H1 (cell line): Measurements from ENCODE around the gene TRNAU1AP. TPM values are rescaled to one million over a fixed set of nuclear protein-coding genes. Genes with fewer than 3 reads are reported as not detected.
A peak's percentile ranks its signal among the peaks of the same experiment; 100 is the strongest.

Experiments used
- CTCF ChIA-PET: fragments of 300-600 bp; sonication (Branson Sonifier 250); formaldehyde crosslinking; loops from one replicate; lab custom pipeline; 2021; ENCODE audit not compliant: partially characterized antibody; lab: Charles Lee
- POLR2A ChIA-PET: fragments of 300-600 bp; sonication (Branson Sonifier 250); formaldehyde crosslinking; loops from one replicate; lab custom pipeline; 2021; ENCODE audit warnings: inconsistent platforms; ENCODE audit not compliant: partially characterized antibody; lab: Charles Lee
- DNase-seq, 2 experiments: peaks; one replicate each; pipeline versions ENCODE4 v3.0.0 to v3.0.0-alpha.2; 2010 to 2022; ENCODE audit warnings: low spot score in 2 of 2, low read depth in 1 of 2, mixed read lengths in 1 of 2
- FAIRE-seq: peaks from 2 replicates; lab custom pipeline; 2011; peaks lifted over from hg19 to GRCh38; lab: Jason Lieb, UNC
- H2AFZ ChIP-seq: 2 replicates; pipeline ENCODE4 v1.8.1; 2012; ENCODE audit warnings: low read length, inconsistent platforms
- H2AK5ac ChIP-seq: 2 replicates; pipeline ENCODE4 v1.6.1; 2013; ENCODE audit warnings: low read depth, low read length
- H2BK120ac ChIP-seq: replicated peaks from 2 replicates; pipeline ENCODE3; 2013; ENCODE audit warnings: low read depth, low read length, inconsistent platforms
- H2BK12ac ChIP-seq: 2 replicates; pipeline ENCODE4 v1.6.1; 2013; ENCODE audit warnings: low read depth, low read length
- H2BK15ac ChIP-seq: 2 replicates; pipeline ENCODE4 v1.6.1; 2013; ENCODE audit warnings: low read length
- H2BK20ac ChIP-seq: 2 replicates; pipeline ENCODE4 v1.6.1; 2013; ENCODE audit warnings: low read length
- H2BK5ac ChIP-seq: 2 replicates; pipeline ENCODE4 v1.6.1; 2013; ENCODE audit warnings: low read depth, low read length
- H3K14ac ChIP-seq: 2 replicates; pipeline ENCODE4 v1.6.1; 2013; ENCODE audit warnings: inconsistent platforms; ENCODE audit not compliant: insufficient read length
- H3K18ac ChIP-seq: 2 replicates; pipeline ENCODE4 v1.6.1; 2013; ENCODE audit warnings: low read length; ENCODE audit errors: extremely low read depth
- H3K23ac ChIP-seq: 2 replicates; pipeline ENCODE4 v1.6.1; 2013; ENCODE audit warnings: inconsistent platforms; ENCODE audit not compliant: insufficient read length
- H3K23me2 ChIP-seq: 2 replicates; pipeline ENCODE4 v1.6.1; 2013; ENCODE audit warnings: low read depth, low read length
- H3K27ac ChIP-seq: 2 replicates; pipeline ENCODE4 v1.6.1; 2011; ENCODE audit warnings: low read depth, low read length, inconsistent platforms
- H3K27me3 ChIP-seq, 4 experiments: replicated peaks in 1 of 4; 1 replicate in 1 of 4; 2 replicates in 3 of 4; pipeline versions ENCODE4 v1.6.1 to v1.8.1; 2011 to 2013; ENCODE audit warnings: low read length in 3 of 4, mild to moderate bottlenecking in 3 of 4, inconsistent platforms in 2 of 4, mixed read lengths in 2 of 4, moderate library complexity in 1 of 4; ENCODE audit not compliant: control insufficient read depth in 3 of 4, insufficient read depth in 3 of 4; ENCODE audit errors: extremely low read depth in 1 of 4
- H3K36me3 ChIP-seq, 4 experiments: 2 replicates each; pipeline versions ENCODE4 v1.6.1 to v1.8.1; 2011 to 2013; ENCODE audit warnings: mild to moderate bottlenecking in 4 of 4, low read length in 3 of 4, moderate library complexity in 2 of 4, control low read depth in 1 of 4, inconsistent platforms in 1 of 4; ENCODE audit not compliant: insufficient read depth in 4 of 4, control insufficient read depth in 2 of 4
- H3K4ac ChIP-seq: replicated peaks from 2 replicates; pipeline ENCODE3; 2013; ENCODE audit warnings: low read length, low read depth, mixed read lengths, inconsistent platforms; ENCODE audit not compliant: insufficient read length
- H3K4me1 ChIP-seq, 4 experiments: replicated peaks in 1 of 4; 1 replicate in 1 of 4; 2 replicates in 3 of 4; pipeline versions ENCODE4 v1.6.1 to v1.8.1; 2011 to 2013; ENCODE audit warnings: low read length in 3 of 4, inconsistent platforms in 2 of 4, mixed read lengths in 1 of 4; ENCODE audit not compliant: insufficient read depth in 4 of 4, control insufficient read depth in 3 of 4
- H3K4me2 ChIP-seq, 2 experiments: 2 replicates each; pipeline versions ENCODE4 v1.6.1 to v1.8.1; 2011 to 2013; ENCODE audit warnings: low read depth in 2 of 2, low read length in 2 of 2, control low read depth in 1 of 2, inconsistent platforms in 1 of 2, mild to moderate bottlenecking in 1 of 2; ENCODE audit not compliant: insufficient read depth in 1 of 2
- H3K4me3 ChIP-seq, 4 experiments: fragments of 200-600, 300-600 bp in 1 of 4; sonication (generic), shearing (Covaris generic), sonication (Bioruptor Twin) in 1 of 4; 2 replicates each; pipeline versions ENCODE4 v1.5.1 to v1.8.1; 2011 to 2016; ENCODE audit warnings: low read length in 4 of 4, low read depth in 3 of 4, control low read depth in 2 of 4, inconsistent platforms in 2 of 4, mild to moderate bottlenecking in 2 of 4, mixed read lengths in 1 of 4, moderate library complexity in 1 of 4; ENCODE audit not compliant: insufficient read depth in 2 of 4; ENCODE audit errors: extremely low read depth in 1 of 4
- H3K56ac ChIP-seq: replicated peaks from 2 replicates; pipeline ENCODE3; 2013; ENCODE audit warnings: low read depth, mild to moderate bottlenecking, mixed read lengths, low read length, inconsistent platforms; ENCODE audit not compliant: insufficient read length
- H3K79me1 ChIP-seq: 2 replicates; pipeline ENCODE4 v1.6.1; 2013; ENCODE audit warnings: low read depth, low read length, control low read depth
- H3K79me2 ChIP-seq, 2 experiments: 2 replicates each; pipeline versions ENCODE4 v1.6.1 to v1.8.1; 2012 to 2013; ENCODE audit warnings: low read length in 2 of 2, mild to moderate bottlenecking in 2 of 2, inconsistent platforms in 1 of 2; ENCODE audit not compliant: insufficient read depth in 2 of 2, control insufficient read depth in 1 of 2
- H3K9ac ChIP-seq, 4 experiments: replicated peaks in 1 of 4; 1 replicate in 1 of 4; 2 replicates in 3 of 4; pipeline versions ENCODE4 v1.6.1 to v1.8.1; 2011 to 2013; ENCODE audit warnings: low read depth in 3 of 4, low read length in 3 of 4, control low read depth in 2 of 4, mild to moderate bottlenecking in 2 of 4, moderate library complexity in 2 of 4, inconsistent platforms in 1 of 4; ENCODE audit errors: extremely low read depth in 1 of 4
- H3K9me3 ChIP-seq, 2 experiments: 2 replicates each; pipeline versions ENCODE4 v1.6.1 to v1.8.1; 2012 to 2013; ENCODE audit warnings: mild to moderate bottlenecking in 2 of 2, moderate library complexity in 2 of 2, control low read depth in 1 of 2, inconsistent platforms in 1 of 2, low read depth in 1 of 2, low read length in 1 of 2, mixed read lengths in 1 of 2; ENCODE audit not compliant: insufficient read depth in 2 of 2
- H4K20me1 ChIP-seq, 2 experiments: replicated peaks in 1 of 2; 2 replicates each; pipeline versions ENCODE3 to v1.8.1; 2011 to 2013; ENCODE audit warnings: inconsistent platforms in 2 of 2, low read length in 2 of 2, mild to moderate bottlenecking in 1 of 2; ENCODE audit not compliant: insufficient read depth in 2 of 2, control insufficient read depth in 1 of 2
- H4K5ac ChIP-seq: 2 replicates; pipeline ENCODE4 v1.6.1; 2013; ENCODE audit warnings: low read length, low read depth, mixed read lengths, inconsistent platforms; ENCODE audit not compliant: insufficient read length
- H4K8ac ChIP-seq: 2 replicates; pipeline ENCODE4 v1.8.0; 2013; ENCODE audit warnings: mild to moderate bottlenecking, moderate library complexity, low read length, inconsistent platforms; ENCODE audit not compliant: insufficient read depth; ENCODE audit errors: extremely low read depth
- H4K91ac ChIP-seq: replicated peaks from 2 replicates; pipeline ENCODE3; 2013; ENCODE audit warnings: low read length, mixed read lengths, inconsistent platforms; ENCODE audit not compliant: insufficient read length
- BCL11A ChIP-seq, 2 experiments: IDR thresholded peaks; one replicate each; pipeline ENCODE4 v1.6.1; 2011; ENCODE audit warnings: low read depth in 2 of 2, low read length in 2 of 2, mild to moderate bottlenecking in 2 of 2
- CEBPB ChIP-seq: IDR thresholded peaks from 2 replicates; pipeline ENCODE4 v1.6.1; 2012; ENCODE audit warnings: low read depth, low read length
- CTBP2 ChIP-seq: IDR thresholded peaks from 2 replicates; pipeline ENCODE4 v1.7.0; 2011; ENCODE audit warnings: borderline replicate concordance, mild to moderate bottlenecking, moderate library complexity, mixed read lengths, low read length; ENCODE audit not compliant: insufficient read depth, insufficient read length
- E2F6 ChIP-seq: IDR thresholded peaks from 2 replicates; pipeline ENCODE4 v1.6.1; 2012; ENCODE audit warnings: inconsistent platforms
- GABPA ChIP-seq: IDR thresholded peaks from 2 replicates; pipeline ENCODE4 v1.6.1; 2011; ENCODE audit warnings: mild to moderate bottlenecking, low read length, moderate library complexity, borderline replicate concordance; ENCODE audit not compliant: insufficient read depth
- GTF2F1 ChIP-seq: IDR thresholded peaks from 2 replicates; pipeline ENCODE4 v1.6.1; 2012; ENCODE audit warnings: low read depth, low read length, improper control_type of control experiment, borderline replicate concordance
- PHF8 ChIP-seq: fragments of 200-600 bp; sonication (generic); conservative IDR thresholded peaks from 2 replicates; pipeline ENCODE4 v1.7.1; 2012; ENCODE audit warnings: low read depth, mild to moderate bottlenecking, inconsistent platforms, low read length, moderate library complexity
- POU5F1 ChIP-seq: IDR thresholded peaks from 2 replicates; pipeline ENCODE4 v1.6.1; 2011; ENCODE audit warnings: low read depth, mild to moderate bottlenecking, low read length, moderate library complexity
- RBBP5 ChIP-seq: IDR thresholded peaks from 2 replicates; pipeline ENCODE4 v1.7.1; 2012; ENCODE audit warnings: low read depth, mild to moderate bottlenecking, inconsistent platforms, low read length, moderate library complexity, borderline replicate concordance
- SAP30 ChIP-seq: fragments of 300-600 bp; sonication (generic); IDR thresholded peaks from 2 replicates; pipeline ENCODE4 v1.7.1; 2012; ENCODE audit warnings: low read length, moderate library complexity, mild to moderate bottlenecking, inconsistent platforms; ENCODE audit not compliant: insufficient read depth, insufficient replicate concordance
- SP1 ChIP-seq: IDR thresholded peaks from 2 replicates; pipeline ENCODE4 v1.6.1; 2011; ENCODE audit warnings: low read depth, low read length
- WGBS, 2 experiments: shearing (Covaris generic) in 1 of 2; methylation state at CpG; one replicate each; pipeline versions ENCODE4 v1.1.6 to v1.1.7; 2013 to 2015; ENCODE audit warnings: low lambda C conversion rate in 2 of 2, mixed read lengths in 2 of 2, inconsistent platforms in 1 of 2, low coverage in 1 of 2, missing lambda C conversion rate in 1 of 2; ENCODE audit not compliant: insufficient replicate concordance in 2 of 2, insufficient coverage in 1 of 2, insufficient read length in 1 of 2; ENCODE audit errors: extremely low coverage in 1 of 2, missing lambda C conversion rate in 1 of 2; 5-methylcytosine and 5-hydroxymethylcytosine counted together
- polyA plus RNA-seq, 7 experiments: library from polyadenylated mRNA; depleted of rRNA in 3 of 7; stranded (reverse) in 5 of 7; unstranded in 2 of 7; fragments of >200 nt in 5 of 7; fragments of 200-250 nt in 2 of 7; gene quantifications; 1 replicate in 5 of 7; 2 replicates in 1 of 7; 4 replicates in 1 of 7; pipeline versions ENCODE4 v1.2.1 to v1.2.3, GENCODE V29; 2011 to 2013; ENCODE audit warnings: missing spikeins in 2 of 7, mixed read lengths in 2 of 7
- total RNA-seq: library from RNA; stranded (reverse); fragmentation: NEBNext Ultra II Directional; extraction: Animal tissue kit (Norgen Biotek cat#: 25700); gene quantifications from 2 replicates; pipeline ENCODE4 v1.2.1, GENCODE V29; 2021
- TF ChIP-seq, protein P1 (sequence below): IDR thresholded peaks from 2 replicates; pipeline ENCODE4 v1.6.1; 2012; ENCODE audit warnings: inconsistent platforms

TRNAU1AP gene
- total and polyA plus RNA-seq, 2 of the 8 experiments (the other 6 are each of a cell fraction or from before 2014, with no cell fraction given): 35.2 to 37.1 TPM

GRCh38 chr1:28512058-28512611 lies 40.8 kb upstream of the TRNAU1AP start:
- no peak overlapping the region for H4K5ac ChIP-seq
- H2BK20ac ChIP-seq: no peak overlapping the region
- H3K18ac ChIP-seq: 0 out of 2 replicates have a peak overlapping the region, but pooled peaks have one; percentile 4
- H3K9ac ChIP-seq: no peak overlapping the region
- H3K14ac ChIP-seq: no peak overlapping the region
- no peak overlapping the region for H3K56ac ChIP-seq
- no peak overlapping the region for H2AFZ ChIP-seq
- H3K4ac ChIP-seq: no peak overlapping the region
- H4K91ac ChIP-seq: no peak overlapping the region
- H3K4me3 ChIP-seq: no peak overlapping the region
- 81% methylated on average over 6 of the region's 7 CpGs; no CpG with 5 or more reads in 1 of the 2 experiments for whole genome bisulfite sequencing, 2 experiments
- H2AK5ac ChIP-seq: no peak overlapping the region
- CTCF ChIA-PET: interaction anchor here (1.0 to 1.2 kb wide), 2 partner anchors 89 to 91 kb away, joined by 3 read pairs; no protein-coding TSS in a partner anchor
- H3K23me2 ChIP-seq: peaks cover 6% of the 10 kb centered on the region
- H3K23ac ChIP-seq: no peak overlapping the region
- peaks cover 5 to 17% (median 9%) of the 10 kb centered on the region in 4 experiments; a peak in 5 of 7 replicates for H3K4me1 ChIP-seq
- H3K79me1 ChIP-seq: no peaks in the 10 kb centered on the region
- H2BK5ac ChIP-seq: no peak overlapping the region
- no peaks in the 10 kb centered on the region for H3K27me3 ChIP-seq
- H4K8ac ChIP-seq: no peak overlapping the region
- peaks cover 36 to 64% (median 39%) of the 10 kb centered on the region in 4 experiments for H3K36me3 ChIP-seq
- no peaks in the 10 kb centered on the region for H3K9me3 ChIP-seq
- FAIRE-seq (no peak), DNase-seq (no peak)
- no peak overlapping the region for H2BK15ac ChIP-seq
- H3K4me2 ChIP-seq: no peak overlapping the region
- peaks cover 0 to 11% of the 10 kb centered on the region in 2 experiments; a peak in 2 of 4 replicates for H3K79me2 ChIP-seq
- H2BK12ac ChIP-seq: no peak overlapping the region
- no peak overlapping the region for H3K27ac ChIP-seq
- peaks cover 7 to 8% of the 10 kb centered on the region in 2 experiments for H4K20me1 ChIP-seq
- H2BK120ac ChIP-seq: no peak overlapping the region
- POLR2A ChIA-PET: interaction anchor here (0.6 to 31.3 kb wide), 27 partner anchors 8 to 365 kb away, joined by 3 to 660 read pairs (median 5); partner anchors contain the start of genes PHACTR4, RAB42, RNU11 and TAF12
- no peak for TF ChIP-seq BCL11A (IDR thresholded peaks at IDR 0.05; ENCODE audit: low read depth in 2 of 2, low read length in 2 of 2)
- TF ChIP-seq PHF8: no peak
- no peak for TF ChIP-seq CTBP2
- no peak for TF ChIP-seq CEBPB
- TF ChIP-seq RBBP5: no peak
- TF ChIP-seq, protein P1, sequence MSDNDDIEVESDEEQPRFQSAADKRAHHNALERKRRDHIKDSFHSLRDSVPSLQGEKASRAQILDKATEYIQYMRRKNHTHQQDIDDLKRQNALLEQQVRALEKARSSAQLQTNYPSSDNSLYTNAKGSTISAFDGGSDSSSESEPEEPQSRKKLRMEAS: no peak
- no peak for TF ChIP-seq GABPA
- no peak for TF ChIP-seq SAP30
- no peak for TF ChIP-seq SP1
- no peak for TF ChIP-seq GTF2F1
- no peak for TF ChIP-seq POU5F1
- TF ChIP-seq E2F6: no peak
